ENCODE data around the gene KCNE4.

Gene KCNE4

DNA sequence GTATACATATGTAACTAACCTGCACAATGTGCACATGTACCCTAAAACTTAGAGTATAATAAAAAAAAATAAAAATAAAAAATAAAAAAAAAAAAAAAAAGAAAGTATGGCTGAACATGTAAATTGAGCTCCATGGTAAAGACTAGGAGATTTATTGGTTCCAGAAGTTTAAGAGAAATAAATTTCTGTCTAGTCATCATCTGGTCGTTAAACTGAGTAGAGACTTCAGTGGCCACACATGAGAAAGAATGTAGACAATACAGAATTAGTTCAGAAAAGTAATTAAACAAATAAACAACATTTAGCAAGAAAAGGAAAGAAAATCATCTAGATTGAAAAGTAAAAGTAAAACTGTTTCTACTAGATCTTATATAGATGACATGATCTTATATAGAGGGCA lies 12.4 kb upstream of the KCNE4 start:
- H3K36me3 ChIP-seq (ENCODE audit: low read depth), result no peaks in the 10 kb centered on the region
- no peak overlapping the region for H3K4me3 ChIP-seq (ENCODE audit: severe bottlenecking)
- no peaks in the 10 kb centered on the region for H3K27me3 ChIP-seq (ENCODE audit: insufficient read depth, poor library complexity, severe bottlenecking)
- ATAC-seq (ENCODE audit: low read depth), result no peak
- no peaks in the 10 kb centered on the region for H3K9me3 ChIP-seq (ENCODE audit: severe bottlenecking)
- no peak for DNase-seq (ENCODE audit: low spot score)
- no peak overlapping the region for H3K27ac ChIP-seq (ENCODE audit: poor library complexity, severe bottlenecking)
- TF ChIP-seq, protein P1, sequence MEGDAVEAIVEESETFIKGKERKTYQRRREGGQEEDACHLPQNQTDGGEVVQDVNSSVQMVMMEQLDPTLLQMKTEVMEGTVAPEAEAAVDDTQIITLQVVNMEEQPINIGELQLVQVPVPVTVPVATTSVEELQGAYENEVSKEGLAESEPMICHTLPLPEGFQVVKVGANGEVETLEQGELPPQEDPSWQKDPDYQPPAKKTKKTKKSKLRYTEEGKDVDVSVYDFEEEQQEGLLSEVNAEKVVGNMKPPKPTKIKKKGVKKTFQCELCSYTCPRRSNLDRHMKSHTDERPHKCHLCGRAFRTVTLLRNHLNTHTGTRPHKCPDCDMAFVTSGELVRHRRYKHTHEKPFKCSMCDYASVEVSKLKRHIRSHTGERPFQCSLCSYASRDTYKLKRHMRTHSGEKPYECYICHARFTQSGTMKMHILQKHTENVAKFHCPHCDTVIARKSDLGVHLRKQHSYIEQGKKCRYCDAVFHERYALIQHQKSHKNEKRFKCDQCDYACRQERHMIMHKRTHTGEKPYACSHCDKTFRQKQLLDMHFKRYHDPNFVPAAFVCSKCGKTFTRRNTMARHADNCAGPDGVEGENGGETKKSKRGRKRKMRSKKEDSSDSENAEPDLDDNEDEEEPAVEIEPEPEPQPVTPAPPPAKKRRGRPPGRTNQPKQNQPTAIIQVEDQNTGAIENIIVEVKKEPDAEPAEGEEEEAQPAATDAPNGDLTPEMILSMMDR (IDR thresholded peaks at IDR 0.05; ENCODE audit: poor library complexity, severe bottlenecking), result no peak
- H3K4me1 ChIP-seq (ENCODE audit: insufficient read depth, poor library complexity, severe bottlenecking), result peaks cover 7% of the 10 kb centered on the region

DNA sequence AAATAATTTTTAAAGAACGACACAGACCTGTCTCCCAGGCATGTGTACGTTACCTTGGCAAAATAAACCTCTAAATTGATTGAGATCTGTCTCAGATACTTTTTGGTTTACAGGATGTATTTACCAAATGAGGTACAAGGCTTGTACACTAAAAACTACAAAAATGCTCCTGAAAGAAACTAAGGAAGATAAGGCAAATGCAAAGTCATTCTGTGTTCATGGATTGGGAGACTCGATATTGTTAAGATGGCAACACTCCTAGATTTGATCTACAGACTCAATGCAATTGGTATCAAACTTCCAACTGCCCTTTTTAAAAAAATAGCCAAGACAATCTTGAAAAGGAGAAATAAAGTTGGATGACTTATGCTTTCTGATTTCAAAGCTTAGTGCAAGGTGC lies 11.5 kb upstream of the KCNE4 start:
- H3K9me3 ChIP-seq (ENCODE audit: severe bottlenecking), result no peaks in the 10 kb centered on the region
- TF ChIP-seq, protein P1 (IDR thresholded peaks at IDR 0.05; ENCODE audit: poor library complexity, severe bottlenecking), result no peak
- H3K4me3 ChIP-seq (ENCODE audit: severe bottlenecking), result no peak overlapping the region
- H3K27ac ChIP-seq (ENCODE audit: poor library complexity, severe bottlenecking), result no peak overlapping the region
- H3K27me3 ChIP-seq (ENCODE audit: insufficient read depth, poor library complexity, severe bottlenecking), result no peaks in the 10 kb centered on the region
- DNase-seq (ENCODE audit: low spot score) (no peak), ATAC-seq (ENCODE audit: low read depth) (no peak)
- peaks cover 7% of the 10 kb centered on the region for H3K4me1 ChIP-seq (ENCODE audit: insufficient read depth, poor library complexity, severe bottlenecking)
- no peaks in the 10 kb centered on the region for H3K36me3 ChIP-seq (ENCODE audit: low read depth)

DNA sequence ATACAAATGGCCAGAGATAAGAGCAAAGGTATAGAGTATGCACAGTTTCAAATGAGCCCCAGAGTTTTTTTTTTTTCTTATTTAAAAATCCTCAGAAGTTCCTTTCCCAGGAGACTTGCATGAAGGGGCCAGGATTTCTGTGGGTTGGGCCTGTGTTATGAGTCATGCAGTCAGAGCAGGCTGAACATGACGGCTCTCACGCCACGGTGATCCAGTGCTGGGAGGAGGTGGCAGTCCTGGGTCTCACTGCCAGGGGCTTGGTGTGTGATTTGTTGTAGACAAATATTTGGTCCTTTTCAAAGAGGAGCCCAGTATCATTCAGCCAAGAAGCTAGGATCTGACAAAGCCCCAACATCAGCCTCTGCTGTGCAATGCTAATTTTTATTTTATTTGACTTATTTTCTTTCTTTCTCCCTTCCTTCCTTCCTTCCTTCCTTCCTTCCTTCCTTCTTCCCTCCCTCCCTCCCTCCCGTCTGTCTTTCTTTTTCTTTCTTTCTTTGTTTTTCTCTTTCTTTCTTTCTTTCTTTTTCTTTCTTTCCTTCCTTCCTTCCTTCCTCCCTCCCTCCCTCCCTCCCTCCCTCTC lies 10.4 kb upstream of the KCNE4 start:
- TF ChIP-seq, protein P1 (IDR thresholded peaks at IDR 0.05; ENCODE audit: poor library complexity, severe bottlenecking), result no peak
- Histone ChIP-seq H3K27me3 (ENCODE audit: insufficient read depth, poor library complexity, severe bottlenecking) (no peaks in the 10 kb centered on the region), H3K4me3 (ENCODE audit: severe bottlenecking) (no peak overlapping the region), H3K36me3 (ENCODE audit: low read depth) (no peaks in the 10 kb centered on the region), H3K9me3 (ENCODE audit: severe bottlenecking) (no peaks in the 10 kb centered on the region), H3K4me1 (ENCODE audit: insufficient read depth, poor library complexity, severe bottlenecking) (peaks cover 7% of the 10 kb centered on the region), H3K27ac (ENCODE audit: poor library complexity, severe bottlenecking) (peak overlapping the region; percentile 5)
- peak; percentile 84 for DNase-seq (ENCODE audit: low spot score)
- peak; percentile 100 for ATAC-seq (ENCODE audit: low read depth)

DNA sequence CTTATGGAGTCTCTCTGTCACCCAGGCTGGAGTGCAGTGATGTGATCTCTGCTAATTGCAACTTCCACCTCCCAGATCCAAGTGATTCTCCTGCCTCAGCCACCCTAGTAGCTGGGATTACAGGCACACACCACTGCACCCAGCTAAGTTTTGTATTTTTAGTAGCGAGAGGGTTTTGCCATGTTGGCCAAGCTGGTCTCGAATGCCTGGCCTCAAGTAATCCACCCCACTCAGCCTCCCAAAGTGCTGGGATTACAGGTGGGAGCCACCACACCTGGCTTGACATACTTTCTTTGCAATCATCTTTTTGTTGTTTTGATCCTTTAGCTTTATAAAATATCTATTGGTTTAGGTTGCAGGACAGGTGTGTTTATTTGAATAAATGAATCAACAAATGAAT lies 9.7 kb upstream of the KCNE4 start:
- Histone ChIP-seq H3K4me3 (ENCODE audit: severe bottlenecking) (no peak overlapping the region), H3K36me3 (ENCODE audit: low read depth) (no peaks in the 10 kb centered on the region), H3K9me3 (ENCODE audit: severe bottlenecking) (no peaks in the 10 kb centered on the region), H3K27me3 (ENCODE audit: insufficient read depth, poor library complexity, severe bottlenecking) (no peaks in the 10 kb centered on the region), H3K27ac (ENCODE audit: poor library complexity, severe bottlenecking) (no peak overlapping the region), H3K4me1 (ENCODE audit: insufficient read depth, poor library complexity, severe bottlenecking) (peaks cover 7% of the 10 kb centered on the region)
- TF ChIP-seq, protein P1 (IDR thresholded peaks at IDR 0.05; ENCODE audit: poor library complexity, severe bottlenecking), result no peak
- DNase-seq (ENCODE audit: low spot score) (no peak), ATAC-seq (ENCODE audit: low read depth) (no peak)

DNA sequence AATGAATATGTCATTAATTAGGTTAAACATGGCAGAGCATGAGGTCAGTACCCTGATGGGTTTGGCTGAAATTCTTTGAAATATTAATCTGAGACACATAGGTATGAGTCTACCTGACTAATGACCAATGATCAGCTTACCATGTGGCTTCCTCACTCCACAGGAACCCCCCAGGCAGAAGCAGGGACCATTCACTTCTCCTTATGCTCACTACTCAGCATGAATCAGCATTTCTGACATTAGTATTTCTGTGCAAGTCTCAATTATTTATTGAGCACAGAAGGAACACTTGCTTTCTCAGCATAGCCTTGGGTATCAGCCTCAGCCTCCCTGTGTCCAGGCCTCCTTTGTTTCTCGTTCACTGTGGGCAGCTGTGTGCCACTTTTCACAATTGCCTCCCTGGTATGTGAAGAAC lies 9.3 kb upstream of the KCNE4 start:
- Histone ChIP-seq H3K4me3 (ENCODE audit: severe bottlenecking) (no peak overlapping the region), H3K27ac (ENCODE audit: poor library complexity, severe bottlenecking) (no peak overlapping the region)
- DNase-seq (ENCODE audit: low spot score), result no peak

More for the DNA sequence above, 9.3 kb upstream of the KCNE4 start:
- H3K4me1 ChIP-seq (ENCODE audit: insufficient read depth, poor library complexity, severe bottlenecking), result peaks cover 7% of the 10 kb centered on the region
- TF ChIP-seq, protein P1 (IDR thresholded peaks at IDR 0.05; ENCODE audit: poor library complexity, severe bottlenecking), result no peak
- no peaks in the 10 kb centered on the region for H3K9me3 ChIP-seq (ENCODE audit: severe bottlenecking)
- no peaks in the 10 kb centered on the region for H3K36me3 ChIP-seq (ENCODE audit: low read depth)
- ATAC-seq (ENCODE audit: low read depth), result peak; percentile 19; the same call in 2 of the 3 replicates
- no peaks in the 10 kb centered on the region for H3K27me3 ChIP-seq (ENCODE audit: insufficient read depth, poor library complexity, severe bottlenecking)
